Umbilical cord (tissue), 2 donors: ENCODE results near the gene LRRC37A. TPM values are rescaled to one million over a fixed set of nuclear protein-coding genes. Genes with fewer than 3 reads are reported as not detected.
A peak's percentile ranks its signal among the peaks of the same experiment; 100 is the strongest.
"Not testable (repeated sequence)": the region's sequence is repeated elsewhere in the genome, so short reads cannot be mapped to it uniquely, and the experiment has no call there.

Experiments used
- DNase-seq: peaks from one replicate; pipeline ENCODE4 v3.0.0-alpha.2; 2015; ENCODE audit warnings: low spot score
- total RNA-seq: library from RNA; depleted of rRNA; stranded (reverse); fragments of >200 nt; gene quantifications from one replicate; pipeline ENCODE4 v1.2.3, GENCODE V29; 2014; ENCODE audit warnings: low replicate concordance; ENCODE audit not compliant: insufficient read depth

LRRC37A gene
- total RNA-seq = 0.72 TPM

GRCh38 chr17:46294831-46295230, at the start of gene LRRC37A:
Gene LRRC37A, plus strand, starts transcription at chr17:46295131. Its CDS starts 3 bp downstream, at chr17:46295134.
- DNase-seq = not testable (repeated sequence)

DNA sequence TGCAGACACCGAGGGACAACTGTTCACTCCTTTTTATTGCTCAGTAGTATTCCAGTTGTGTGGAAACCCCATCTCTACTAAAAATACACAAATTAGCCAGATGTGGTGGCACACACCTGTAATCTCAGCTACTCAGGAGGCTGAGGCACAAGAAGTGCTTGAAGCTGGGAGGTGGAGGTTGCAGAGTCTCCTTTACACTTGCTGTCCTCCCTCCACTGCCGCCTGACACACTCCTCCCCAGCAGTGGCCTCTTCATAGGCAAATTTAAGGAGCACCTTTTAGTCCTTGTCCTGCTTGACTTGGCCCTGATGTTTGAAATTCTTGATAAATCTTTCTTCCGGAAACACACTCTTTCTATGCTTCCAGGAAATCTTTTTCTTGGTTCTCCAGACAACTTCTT, 45.8 kb upstream of the LRRC37A start:
- not testable (repeated sequence) for DNase-seq

GRCh38 chr17:46252804-46253203, 42.1 kb upstream of the LRRC37A start:
- DNase-seq = not testable (repeated sequence)

GRCh38 chr17:46253722-46254121, 41.2 kb upstream of the LRRC37A start:
- DNase-seq = not testable (repeated sequence)

GRCh38 chr17:46254215-46254614, 40.7 kb upstream of the LRRC37A start:
- DNase-seq = not testable (repeated sequence)

DNA sequence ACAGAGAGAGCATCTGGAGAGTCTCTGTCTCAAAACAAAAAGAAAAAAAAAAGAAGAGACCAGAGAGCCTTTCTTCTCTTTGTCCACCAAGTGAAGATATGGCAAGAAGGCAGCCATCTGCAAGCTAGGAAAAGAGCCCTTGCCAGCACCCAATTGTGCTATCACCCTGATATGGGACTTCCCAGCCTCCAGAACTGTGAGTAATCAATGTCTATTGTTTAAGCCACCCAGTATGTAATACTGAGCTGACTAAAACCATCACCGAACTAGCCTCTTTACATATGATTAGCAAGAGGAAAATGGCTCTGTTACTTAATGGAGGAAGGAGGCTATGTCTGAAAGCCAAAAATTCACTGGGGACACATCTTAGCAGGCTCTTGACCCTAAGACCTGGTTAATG, 38.6 kb upstream of the LRRC37A start:
- not testable (repeated sequence) for DNase-seq

DNA sequence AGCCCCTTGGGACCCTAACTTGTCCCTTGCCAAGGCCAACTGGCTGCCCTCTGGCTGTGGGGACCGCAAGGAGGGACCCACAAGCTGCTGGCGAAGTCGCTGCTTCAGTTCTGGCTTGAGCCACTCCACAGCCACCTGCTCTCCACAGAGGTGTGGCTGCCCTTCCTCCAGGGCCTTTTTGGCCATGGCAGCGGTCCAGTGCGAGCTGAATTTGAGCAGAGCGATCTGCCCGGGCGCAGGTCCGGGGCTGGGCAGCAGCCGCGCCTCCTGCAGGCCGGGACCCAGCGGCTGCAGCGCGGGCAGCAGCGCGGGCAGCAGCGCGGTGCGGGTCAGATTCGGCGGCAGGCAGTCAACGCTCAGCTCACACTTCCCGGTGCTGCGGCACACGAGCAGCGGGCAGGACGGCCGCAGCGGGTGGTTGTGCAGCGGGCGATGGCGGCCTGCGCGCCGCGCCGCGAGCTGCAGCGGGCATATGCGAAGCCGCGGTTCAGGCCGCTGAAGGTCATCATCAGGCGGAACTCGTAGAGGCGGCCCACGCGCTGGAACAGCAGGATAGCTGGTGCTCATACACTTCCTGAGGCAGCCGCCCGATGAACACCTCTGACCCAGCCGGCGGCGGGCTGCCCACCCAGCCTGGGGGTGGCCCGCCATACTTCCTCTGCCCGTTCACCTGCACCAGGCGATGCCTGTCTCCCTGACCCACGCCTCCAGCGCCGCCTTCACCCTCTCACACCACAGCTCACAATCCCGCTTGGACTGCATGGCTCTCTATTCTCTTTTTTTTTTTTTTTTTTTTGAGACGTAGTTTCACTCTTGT, 34.9 kb upstream of the LRRC37A start:
- DNase-seq = not testable (repeated sequence)

- DNase-seq = peak; percentile 64
Measured at GRCh38 chr17:46262271-46262670, 32.7 kb upstream of the LRRC37A start.

GRCh38 chr17:46264456-46265198, 30.3 kb upstream of the LRRC37A start:
- peak; percentile 36 for DNase-seq

- not testable (repeated sequence) for DNase-seq
Measured at GRCh38 chr17:46266063-46266655, 28.8 kb upstream of the LRRC37A start.

GRCh38 chr17:46266656-46267544, 28.0 kb upstream of the LRRC37A start:
- DNase-seq = peak; percentile 96

- no peak for DNase-seq
Measured at GRCh38 chr17:46270032-46270431, 24.9 kb upstream of the LRRC37A start.

- DNase-seq = no peak
Measured at GRCh38 chr17:46273541-46274236, 21.2 kb upstream of the LRRC37A start.

DNA sequence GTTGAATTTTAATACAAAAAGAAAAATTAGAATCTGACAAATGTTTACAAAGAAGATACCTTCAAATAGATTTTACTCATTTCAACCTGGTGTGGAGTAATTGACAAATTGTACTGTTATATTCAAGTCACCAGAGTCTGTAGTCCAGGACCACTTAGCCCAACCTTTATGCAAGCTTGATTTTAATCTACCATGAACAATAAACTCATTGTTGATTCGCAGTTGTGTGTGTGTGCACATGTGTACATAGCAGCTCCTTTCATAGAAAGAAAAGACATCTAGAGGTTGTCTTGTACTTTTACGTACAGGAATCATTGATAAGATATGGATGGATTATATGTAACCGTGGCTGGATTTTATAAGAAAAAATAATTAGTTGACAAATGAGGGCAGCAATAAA, 20.7 kb upstream of the LRRC37A start:
- no peak for DNase-seq

GRCh38 chr17:46276728-46277479, 18.0 kb upstream of the LRRC37A start:
- not testable (repeated sequence) for DNase-seq

DNA sequence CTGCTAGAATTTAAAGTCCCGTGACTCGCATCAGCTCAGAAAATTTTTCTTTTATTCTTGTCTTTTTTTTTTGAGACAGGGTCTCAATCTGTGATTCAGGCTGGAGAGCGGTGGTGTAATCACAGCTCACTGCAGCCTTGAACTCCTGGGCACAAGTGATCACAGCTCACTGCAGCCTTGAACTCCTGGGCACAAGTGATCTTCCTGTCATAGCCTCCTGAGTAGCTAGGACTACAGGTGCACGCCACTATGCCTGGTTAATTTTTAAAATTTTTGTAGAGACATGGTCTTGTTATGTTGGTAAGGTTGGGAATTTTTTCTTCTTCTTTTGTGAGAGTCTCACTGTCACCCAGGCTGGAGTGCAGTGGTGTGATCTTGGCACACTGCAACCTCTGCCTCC, 13.6 kb upstream of the LRRC37A start:
- not testable (repeated sequence) for DNase-seq

DNA sequence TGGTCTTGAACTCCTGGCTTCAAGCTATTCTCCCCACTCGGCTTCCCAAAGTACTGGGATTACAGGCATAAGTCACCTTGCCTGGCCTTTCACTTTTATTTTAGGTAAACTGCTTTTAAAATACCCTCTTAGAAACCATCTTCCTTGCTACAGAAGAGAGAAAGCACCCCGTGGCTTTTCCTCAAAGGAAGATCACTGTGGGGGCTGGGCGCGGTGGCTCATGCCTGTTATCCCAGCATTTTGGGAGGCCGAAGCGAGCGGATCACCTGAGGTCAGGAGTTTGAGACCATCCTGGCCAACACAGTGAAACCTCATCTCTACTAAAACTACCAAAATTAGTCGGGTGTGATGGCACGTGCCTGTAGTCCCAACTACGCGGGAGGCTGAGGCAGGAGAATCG, 12.3 kb upstream of the LRRC37A start:
- not testable (repeated sequence) for DNase-seq

DNA sequence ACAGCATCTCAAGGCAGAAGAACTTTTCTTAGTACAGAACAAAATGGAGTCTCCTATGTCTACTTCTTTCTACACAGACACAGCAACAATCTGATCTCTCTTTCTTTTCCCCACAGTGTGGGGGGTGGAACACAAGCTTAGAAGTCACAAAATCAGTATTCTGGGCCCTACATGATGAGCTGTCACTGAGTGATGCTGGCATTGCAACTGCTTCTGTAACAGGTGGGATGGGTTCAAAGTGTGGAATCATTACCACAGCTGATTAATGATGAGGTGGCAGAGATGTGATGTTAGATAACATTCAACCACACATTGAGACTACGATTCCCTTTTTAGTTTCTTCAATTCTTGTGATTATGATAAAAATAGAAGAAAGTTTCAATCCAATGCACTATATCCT, 10.5 kb upstream of the LRRC37A start:
- DNase-seq = not testable (repeated sequence)

GRCh38 chr17:46285500-46285899, 9.4 kb upstream of the LRRC37A start:
- not testable (repeated sequence) for DNase-seq

GRCh38 chr17:46286764-46287221, 8.1 kb upstream of the LRRC37A start:
- peak; percentile 86 for DNase-seq
